ENCODE data around the gene POU2F3. TPM values are rescaled to one million over a fixed set of nuclear protein-coding genes. Genes with fewer than 3 reads are reported as not detected.

Gene POU2F3
- total and polyA plus RNA-seq, 2 of the 13 experiments (the other 11 are each of a cell fraction or from before 2014, with no cell fraction given): not detected

DNA sequence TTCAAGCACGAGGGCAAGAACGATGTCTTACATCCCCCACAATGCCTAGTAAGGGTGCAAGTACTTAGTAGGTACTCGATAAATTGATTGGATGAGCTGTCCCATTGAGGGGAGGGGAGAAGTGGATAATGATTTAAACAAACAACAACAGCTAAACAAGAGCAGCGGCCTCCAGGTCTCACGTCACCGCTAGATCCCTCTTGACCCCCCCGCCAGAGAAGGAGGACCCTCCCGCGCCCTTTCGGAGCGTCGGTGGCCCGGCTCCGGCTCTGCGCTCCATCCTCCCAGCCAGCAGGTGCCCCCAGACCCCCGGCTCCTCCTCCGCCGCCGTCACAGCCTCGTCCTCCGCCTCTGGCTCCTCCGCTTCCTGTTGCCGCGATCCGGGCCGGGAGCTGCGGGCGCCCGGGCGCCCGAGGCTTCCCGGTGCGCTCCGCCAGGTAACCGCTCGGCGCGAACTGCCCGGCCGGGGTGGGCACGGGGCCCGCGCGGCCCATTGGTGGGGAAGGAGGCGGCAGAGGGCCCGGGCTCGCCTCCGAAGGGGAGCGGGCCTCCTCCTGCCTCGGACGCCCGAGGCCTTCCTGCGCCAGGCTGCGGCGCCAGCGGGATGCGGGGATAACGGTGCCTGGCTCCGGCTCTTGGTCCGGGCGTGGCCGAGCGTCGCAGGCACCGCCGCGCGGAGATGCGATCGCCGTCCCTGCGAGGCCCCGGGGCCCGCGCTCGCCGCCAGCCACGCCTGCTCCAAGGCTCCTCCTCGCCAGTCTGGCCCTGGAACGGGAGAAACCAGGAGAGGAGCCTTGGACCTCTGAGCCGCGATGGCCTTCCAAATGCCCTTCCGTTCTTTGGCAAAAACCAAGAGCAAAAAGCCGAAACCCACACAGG is 85.2 kb downstream of the POU2F3 start, which contains the start of gene TLCD5 (continued):
- TF ChIP-seq ZBTB1 (CRISPR knock-in tag; IDR thresholded peaks at IDR 0.05; ENCODE audit: borderline replicate concordance): no peak
- TF ChIP-seq KAT2B (IDR thresholded peaks at IDR 0.05; ENCODE audit: borderline replicate concordance, low read depth, low read length): no peak
- TF ChIP-seq NONO (IDR thresholded peaks at IDR 0.05): no peak
- 0 out of 2 replicates have a peak, but pooled peaks have one; percentile 26 for TF ChIP-seq NONO (CRISPR knock-in tag; conservative IDR thresholded peaks at IDR 0.05)
- no peak for TF ChIP-seq ATM (IDR thresholded peaks at IDR 0.05; ENCODE audit: borderline replicate concordance)
- TF ChIP-seq MATR3 (CRISPR knock-in tag; IDR thresholded peaks at IDR 0.05): no peak
- TF ChIP-seq, protein P1, sequence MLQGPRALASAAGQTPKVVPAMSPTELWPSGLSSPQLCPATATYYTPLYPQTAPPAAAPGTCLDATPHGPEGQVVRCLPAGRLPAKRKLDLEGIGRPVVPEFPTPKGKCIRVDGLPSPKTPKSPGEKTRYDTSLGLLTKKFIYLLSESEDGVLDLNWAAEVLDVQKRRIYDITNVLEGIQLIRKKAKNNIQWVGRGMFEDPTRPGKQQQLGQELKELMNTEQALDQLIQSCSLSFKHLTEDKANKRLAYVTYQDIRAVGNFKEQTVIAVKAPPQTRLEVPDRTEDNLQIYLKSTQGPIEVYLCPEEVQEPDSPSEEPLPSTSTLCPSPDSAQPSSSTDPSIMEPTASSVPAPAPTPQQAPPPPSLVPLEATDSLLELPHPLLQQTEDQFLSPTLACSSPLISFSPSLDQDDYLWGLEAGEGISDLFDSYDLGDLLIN (CRISPR knock-in tag; IDR thresholded peaks at IDR 0.05; ENCODE audit: borderline replicate concordance): peak; percentile 75; the same call in 1 of the 2 replicates
- no peak for TF ChIP-seq ARNT (IDR thresholded peaks at IDR 0.05)
- no peak for TF ChIP-seq ZSCAN22 (CRISPR knock-in tag; IDR thresholded peaks at IDR 0.05)
- TF ChIP-seq, protein P2, sequence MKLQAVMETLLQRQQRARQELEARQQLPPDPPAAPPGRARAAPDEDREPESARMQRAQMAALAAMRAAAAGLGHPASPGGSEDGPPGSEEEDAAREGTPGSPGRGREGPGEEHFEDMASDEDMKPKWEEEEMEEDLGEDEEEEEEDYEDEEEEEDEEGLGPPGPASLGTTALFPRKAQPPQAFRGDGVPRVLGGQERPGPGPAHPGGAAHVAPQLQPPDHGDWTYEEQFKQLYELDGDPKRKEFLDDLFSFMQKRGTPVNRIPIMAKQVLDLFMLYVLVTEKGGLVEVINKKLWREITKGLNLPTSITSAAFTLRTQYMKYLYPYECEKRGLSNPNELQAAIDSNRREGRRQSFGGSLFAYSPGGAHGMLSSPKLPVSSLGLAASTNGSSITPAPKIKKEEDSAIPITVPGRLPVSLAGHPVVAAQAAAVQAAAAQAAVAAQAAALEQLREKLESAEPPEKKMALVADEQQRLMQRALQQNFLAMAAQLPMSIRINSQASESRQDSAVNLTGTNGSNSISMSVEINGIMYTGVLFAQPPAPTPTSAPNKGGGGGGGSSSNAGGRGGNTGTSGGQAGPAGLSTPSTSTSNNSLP (IDR thresholded peaks at IDR 0.05; ENCODE audit: low read depth, low read length): no peak
- TF ChIP-seq ZSCAN31 (CRISPR knock-in tag; IDR thresholded peaks at IDR 0.05; ENCODE audit: low read depth): peak; percentile 39; the same call in 1 of the 2 replicates
- TF ChIP-seq, protein P3, sequence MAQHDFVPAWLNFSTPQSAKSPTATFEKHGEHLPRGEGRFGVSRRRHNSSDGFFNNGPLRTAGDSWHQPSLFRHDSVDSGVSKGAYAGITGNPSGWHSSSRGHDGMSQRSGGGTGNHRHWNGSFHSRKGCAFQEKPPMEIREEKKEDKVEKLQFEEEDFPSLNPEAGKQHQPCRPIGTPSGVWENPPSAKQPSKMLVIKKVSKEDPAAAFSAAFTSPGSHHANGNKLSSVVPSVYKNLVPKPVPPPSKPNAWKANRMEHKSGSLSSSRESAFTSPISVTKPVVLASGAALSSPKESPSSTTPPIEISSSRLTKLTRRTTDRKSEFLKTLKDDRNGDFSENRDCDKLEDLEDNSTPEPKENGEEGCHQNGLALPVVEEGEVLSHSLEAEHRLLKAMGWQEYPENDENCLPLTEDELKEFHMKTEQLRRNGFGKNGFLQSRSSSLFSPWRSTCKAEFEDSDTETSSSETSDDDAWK (CRISPR knock-in tag; IDR thresholded peaks at IDR 0.05): no peak
- TF ChIP-seq, protein P4, sequence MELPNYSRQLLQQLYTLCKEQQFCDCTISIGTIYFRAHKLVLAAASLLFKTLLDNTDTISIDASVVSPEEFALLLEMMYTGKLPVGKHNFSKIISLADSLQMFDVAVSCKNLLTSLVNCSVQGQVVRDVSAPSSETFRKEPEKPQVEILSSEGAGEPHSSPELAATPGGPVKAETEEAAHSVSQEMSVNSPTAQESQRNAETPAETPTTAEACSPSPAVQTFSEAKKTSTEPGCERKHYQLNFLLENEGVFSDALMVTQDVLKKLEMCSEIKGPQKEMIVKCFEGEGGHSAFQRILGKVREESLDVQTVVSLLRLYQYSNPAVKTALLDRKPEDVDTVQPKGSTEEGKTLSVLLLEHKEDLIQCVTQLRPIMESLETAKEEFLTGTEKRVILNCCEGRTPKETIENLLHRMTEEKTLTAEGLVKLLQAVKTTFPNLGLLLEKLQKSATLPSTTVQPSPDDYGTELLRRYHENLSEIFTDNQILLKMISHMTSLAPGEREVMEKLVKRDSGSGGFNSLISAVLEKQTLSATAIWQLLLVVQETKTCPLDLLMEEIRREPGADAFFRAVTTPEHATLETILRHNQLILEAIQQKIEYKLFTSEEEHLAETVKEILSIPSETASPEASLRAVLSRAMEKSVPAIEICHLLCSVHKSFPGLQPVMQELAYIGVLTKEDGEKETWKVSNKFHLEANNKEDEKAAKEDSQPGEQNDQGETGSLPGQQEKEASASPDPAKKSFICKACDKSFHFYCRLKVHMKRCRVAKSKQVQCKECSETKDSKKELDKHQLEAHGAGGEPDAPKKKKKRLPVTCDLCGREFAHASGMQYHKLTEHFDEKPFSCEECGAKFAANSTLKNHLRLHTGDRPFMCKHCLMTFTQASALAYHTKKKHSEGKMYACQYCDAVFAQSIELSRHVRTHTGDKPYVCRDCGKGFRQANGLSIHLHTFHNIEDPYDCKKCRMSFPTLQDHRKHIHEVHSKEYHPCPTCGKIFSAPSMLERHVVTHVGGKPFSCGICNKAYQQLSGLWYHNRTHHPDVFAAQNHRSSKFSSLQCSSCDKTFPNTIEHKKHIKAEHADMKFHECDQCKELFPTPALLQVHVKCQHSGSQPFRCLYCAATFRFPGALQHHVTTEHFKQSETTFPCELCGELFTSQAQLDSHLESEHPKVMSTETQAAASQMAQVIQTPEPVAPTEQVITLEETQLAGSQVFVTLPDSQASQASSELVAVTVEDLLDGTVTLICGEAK (IDR thresholded peaks at IDR 0.05): no peak
- TF ChIP-seq, protein P4 (CRISPR knock-in tag; IDR thresholded peaks at IDR 0.05): 0 out of 2 replicates have a peak, but pooled peaks have one; percentile 24
- TF ChIP-seq CCAR2 (optimal IDR thresholded peaks at IDR 0.05; ENCODE audit: low read depth, low read length): no peak
